H4 (cell line): ENCODE measurements around the gene NOL3. TPM values are rescaled to one million over a fixed set of nuclear protein-coding genes. Genes with fewer than 3 reads are reported as not detected.

ENCODE experiments used
- DNase-seq: peaks from one replicate; pipeline ENCODE4 v3.0.0-alpha.2; 2015; ENCODE audit warnings: low spot score
- total RNA-seq: library from RNA; depleted of rRNA; stranded (reverse); fragments of >200 nt; shearing (Covaris generic); gene quantifications from 2 replicates; pipeline ENCODE4 v1.2.3, GENCODE V29; 2014; rRNA removed

Gene NOL3
- total RNA-seq, 1 experiment from 2014 or later: 39.4 TPM

DNA sequence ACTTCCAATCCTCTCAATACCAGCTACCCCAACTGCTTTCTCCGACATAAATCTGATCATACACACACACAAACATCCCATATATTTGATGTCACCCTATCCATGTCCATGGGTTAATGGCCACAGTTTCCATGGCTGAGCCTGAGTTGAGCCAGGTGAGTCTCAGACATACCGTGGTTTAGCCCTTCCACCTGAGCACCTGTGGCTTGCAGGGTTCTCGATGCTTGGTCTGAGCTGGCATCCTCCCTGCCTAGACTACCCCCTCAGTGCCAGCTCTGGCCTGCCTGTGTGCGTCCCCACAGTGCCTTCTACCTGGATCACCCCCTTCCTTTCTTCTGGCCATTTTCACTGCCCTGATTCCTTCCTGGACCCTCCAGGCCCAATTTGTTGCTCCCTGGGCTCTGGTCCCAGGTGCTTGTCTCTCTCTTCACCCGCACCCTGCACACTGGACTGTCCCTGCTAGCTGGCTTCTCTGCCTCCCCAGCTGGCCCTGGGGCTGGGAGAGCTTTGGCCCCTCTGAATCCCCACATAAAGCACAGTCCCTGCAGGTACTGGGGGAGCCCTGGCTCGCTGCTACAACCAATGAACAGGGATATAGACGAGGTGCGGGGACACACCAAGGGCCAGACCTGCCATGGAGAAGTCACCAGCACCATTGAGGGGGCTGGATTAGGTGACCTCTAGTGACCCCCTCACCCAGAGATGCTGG, 35.9 kb downstream of the NOL3 start:
- DNase-seq: no peak

DNA sequence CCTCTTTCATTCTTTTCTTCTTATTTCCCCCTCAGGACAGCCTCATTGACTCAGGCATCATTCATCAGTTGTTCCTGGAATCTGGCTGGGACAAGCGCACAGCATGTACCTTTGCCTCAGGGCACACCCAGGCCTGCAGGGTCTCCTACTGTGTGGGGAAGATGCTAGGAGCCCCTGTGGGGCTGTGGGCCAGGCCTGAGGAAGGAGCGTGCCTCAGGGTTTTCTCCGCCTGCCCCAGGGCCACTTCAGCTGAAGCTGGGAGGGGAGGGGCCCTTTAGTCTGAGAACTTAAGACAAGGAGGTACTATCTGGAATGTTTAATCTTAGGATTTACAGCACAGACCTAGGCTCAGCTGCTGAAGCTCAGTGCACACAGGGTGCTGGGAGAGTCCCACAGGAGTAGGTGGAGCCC, 36.5 kb downstream of the NOL3 start:
- no peak for DNase-seq

DNA sequence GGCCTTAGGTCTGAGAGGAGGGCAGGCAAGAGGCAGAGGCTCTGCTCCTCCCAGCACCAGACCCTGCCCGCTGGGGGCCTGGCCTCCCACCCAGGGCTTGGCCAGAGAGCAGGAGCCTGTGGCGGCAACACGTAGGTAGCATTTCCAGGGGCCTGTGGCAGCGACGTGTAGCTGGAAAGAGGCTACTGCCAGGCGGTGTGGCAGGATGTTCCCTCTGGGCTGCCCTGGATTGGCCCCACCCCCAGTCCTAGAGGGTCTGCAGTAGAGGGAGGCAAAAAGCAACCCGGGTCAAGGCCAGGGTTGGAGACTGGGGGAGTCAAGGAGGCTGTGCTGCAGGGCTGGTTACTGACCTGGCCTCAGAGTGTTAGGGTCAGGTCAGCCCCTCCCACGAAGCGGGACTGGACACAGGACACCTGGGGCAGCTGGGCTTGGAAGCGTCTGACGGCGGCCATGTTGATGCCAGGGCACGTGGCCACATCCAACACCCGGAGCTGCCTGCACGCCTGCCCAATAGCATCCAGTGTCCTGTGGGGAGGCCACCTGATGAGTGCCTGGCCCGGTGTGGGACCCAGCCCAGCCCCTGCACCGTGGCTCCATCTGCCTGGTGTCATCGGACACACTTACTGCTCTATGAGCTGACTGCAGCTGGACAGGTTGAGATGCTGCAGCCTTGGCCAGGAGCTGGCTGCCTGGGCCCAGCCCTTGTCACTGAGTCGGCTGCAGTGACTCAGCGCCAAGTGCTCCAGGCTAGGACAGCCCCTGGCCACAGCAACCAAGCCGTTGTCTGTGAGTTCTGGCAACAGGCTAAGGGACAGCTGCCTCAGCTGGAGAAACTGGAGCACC, 37.1 kb downstream of the NOL3 start:
- DNase-seq: peak; percentile 43

- no peak for DNase-seq
Observed at GRCh38 chr16:67208154-67208896, 38.0 kb downstream of the NOL3 start.

DNA sequence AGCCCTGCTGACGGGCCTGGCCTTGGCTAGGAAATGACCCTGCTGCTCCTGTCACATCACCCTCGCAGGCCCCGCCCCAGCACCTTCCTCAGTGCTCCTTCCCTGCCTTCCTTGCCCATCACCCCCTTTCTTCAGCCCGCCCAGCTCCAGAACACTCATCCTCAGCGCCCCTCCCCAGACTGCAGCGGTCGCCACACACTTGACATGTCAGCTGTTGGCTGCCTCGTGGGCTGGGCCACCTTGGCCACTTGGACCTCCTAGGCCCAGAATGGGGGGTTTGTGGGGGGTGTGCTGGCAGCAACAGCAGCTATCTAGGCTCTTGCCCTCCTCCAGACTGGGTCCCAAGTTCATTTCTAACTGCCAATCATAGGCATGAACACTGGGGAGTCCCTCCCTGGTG, 39.2 kb downstream of the NOL3 start:
- DNase-seq: no peak

DNA sequence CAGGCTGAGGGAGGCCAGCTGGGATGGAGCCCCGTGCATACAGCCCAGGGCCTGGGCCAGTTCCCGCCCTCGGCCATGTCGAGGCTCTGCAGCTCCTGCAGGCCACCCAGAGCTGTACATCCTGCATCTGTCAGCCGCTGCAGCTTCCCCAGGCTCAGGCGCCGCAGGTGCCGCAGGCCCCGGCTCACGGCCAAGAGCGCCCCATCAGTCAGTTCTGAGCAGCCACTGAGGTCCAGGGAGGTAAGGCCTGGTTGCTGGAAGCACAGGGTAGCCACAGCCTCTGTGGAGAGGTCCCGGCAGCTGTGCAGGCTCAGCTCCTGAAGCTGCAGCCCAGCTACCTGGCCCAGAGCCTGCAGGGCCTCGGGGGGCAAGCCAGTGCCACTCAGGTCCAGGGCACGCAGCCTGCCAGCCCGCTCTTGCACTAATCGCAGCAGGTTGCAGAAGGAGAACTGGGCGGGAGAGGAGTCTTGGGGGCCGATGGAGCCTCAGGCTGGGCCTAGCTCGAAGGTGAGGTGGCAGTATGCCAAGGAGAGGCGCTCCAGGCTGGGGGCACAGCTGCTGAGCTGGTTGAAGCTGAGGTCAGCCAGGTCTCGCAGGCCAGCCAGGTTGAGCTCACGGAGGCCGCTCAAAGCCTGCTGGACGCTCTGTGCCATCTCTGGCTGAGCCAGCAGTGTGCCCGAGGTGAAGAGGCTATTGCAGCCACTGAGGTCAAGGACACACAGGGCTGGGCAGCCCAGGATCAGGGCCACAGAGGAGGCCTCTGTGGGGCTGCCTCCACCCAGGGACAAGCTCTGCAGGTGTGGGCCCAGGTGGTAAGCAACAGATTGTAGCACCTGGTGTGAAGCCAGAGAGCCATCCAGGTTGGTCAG, 40.0 kb downstream of the NOL3 start:
- no peak for DNase-seq

DNA sequence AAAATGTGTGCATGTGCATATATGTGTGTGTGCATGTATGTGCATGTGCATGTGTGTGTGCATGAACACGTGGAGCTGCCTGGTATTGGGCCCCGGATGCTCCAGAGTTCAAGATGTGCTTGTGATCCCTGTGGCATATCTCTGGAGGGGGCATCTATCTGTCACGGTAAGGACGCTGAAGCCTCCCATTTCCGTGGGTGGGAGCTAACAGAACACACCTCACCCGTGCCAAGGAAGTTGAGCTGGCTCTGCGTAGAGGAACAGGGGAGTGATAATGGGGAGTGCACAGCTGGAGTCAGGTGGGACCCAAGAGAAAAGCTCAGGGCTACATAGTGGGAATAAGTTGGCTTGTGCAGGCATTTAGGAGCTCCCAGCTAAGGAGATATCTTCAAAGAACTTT, 41.3 kb downstream of the NOL3 start:
- no peak for DNase-seq

DNA sequence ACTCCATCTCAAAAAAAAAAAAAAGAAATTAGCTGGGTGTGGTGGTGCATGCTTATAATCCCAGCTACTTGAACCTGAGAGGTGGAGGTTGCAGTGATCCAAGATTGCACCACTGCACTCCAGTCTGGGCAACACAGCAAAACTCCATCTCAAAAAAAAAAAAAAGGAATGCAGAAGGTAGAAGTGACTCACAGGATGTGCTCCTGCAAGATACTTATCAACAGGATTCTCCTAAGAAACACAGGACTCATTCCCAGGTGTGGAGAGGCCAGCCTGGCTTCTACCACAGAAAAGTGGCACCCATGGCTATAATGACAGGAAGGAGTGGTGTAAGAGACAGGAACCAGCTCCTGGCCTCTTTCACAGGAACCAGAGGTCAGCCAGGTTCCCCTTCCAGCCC, 42.4 kb downstream of the NOL3 start:
- DNase-seq: no peak

- no peak for DNase-seq
Observed at GRCh38 chr16:67213197-67214019, 43.1 kb downstream of the NOL3 start.

- DNase-seq: no peak
Observed at GRCh38 chr16:67215706-67216105, 45.4 kb downstream of the NOL3 start.

DNA sequence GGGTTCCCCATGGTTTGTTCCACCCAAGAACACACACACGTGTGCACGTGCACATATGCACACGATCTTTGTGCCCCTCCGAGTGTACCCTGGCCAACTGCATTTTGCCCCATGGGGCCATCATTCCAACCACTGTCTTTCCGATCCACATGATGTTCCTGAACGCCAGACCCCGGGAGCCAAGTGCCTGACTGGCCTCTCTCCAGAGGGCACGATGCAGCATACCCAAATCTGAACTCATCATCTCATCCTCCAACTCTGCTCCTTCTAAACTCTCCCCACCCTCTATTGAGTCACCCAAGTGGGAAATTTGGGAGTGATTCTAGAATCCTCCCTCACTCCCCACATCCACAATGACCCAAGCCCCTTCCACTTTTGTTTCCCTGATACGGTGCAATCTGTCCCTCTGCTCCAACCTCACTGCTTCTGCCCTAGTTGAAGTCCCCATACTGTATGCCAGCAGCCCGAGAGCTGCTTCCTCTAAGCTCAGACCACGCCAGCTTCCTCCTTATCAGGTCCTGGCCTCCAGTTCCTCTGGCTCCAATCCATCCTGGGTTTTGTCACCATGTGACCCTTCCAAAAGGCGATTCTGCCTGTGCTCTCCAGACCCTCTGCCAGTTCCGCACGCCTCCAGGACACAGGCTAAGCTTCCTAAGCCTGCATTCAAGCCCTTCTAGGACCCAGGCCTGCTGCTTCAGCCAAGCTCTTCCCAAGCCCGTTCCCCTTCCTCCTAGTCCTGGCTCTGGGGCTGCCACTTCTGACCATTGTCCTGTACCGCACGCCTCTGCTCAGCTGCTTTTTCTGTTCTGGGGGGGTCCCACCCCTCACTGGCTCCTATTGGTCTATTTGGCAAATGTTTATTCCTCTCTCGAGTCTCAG, 46.5 kb downstream of the NOL3 start:
- no peak for DNase-seq

GRCh38 chr16:67223992-67224391, 53.7 kb downstream of the NOL3 start:
- no peak for DNase-seq

Other genes starting within 250 kb of the NOL3 start
- 0.12 TPM in 1 of 2 replicates, not detected in the other for gene RRAD, start 245.0 kb upstream of the NOL3 start, total RNA-seq
- 207 and 213 TPM in 2 replicates for gene CIAO2B, start 236.1 kb upstream of the NOL3 start, total RNA-seq
- gene CES2, start 235.0 kb upstream of the NOL3 start, total RNA-seq: 13.8 and 15.6 TPM in 2 replicates
- gene CES3, start 209.3 kb upstream of the NOL3 start, total RNA-seq: 0.68 and 1.2 TPM in 2 replicates
- gene CES4A, start 181.9 kb upstream of the NOL3 start, total RNA-seq: not detected in 2 replicates
- gene CBFB, start 141.4 kb upstream of the NOL3 start, total RNA-seq: 68.0 and 81.0 TPM in 2 replicates
- 13.8 and 14.8 TPM in 2 replicates for gene PHAF1, start 60.6 kb upstream of the NOL3 start, total RNA-seq
- 21.2 and 21.6 TPM in 2 replicates for gene B3GNT9, start 19.5 kb upstream of the NOL3 start, total RNA-seq
- 13.6 and 17.9 TPM in 2 replicates for gene TRADD, start 10.6 kb upstream of the NOL3 start, total RNA-seq
- 1.3 and 3.3 TPM in 2 replicates for gene FBXL8, start 10.6 kb upstream of the NOL3 start, total RNA-seq
- gene HSF4, start 5.8 kb upstream of the NOL3 start, total RNA-seq: 0.50 TPM in 1 of 2 replicates, not detected in the other
- 3.5 and 4.5 TPM in 2 replicates for gene MATCAP1, start 13.4 kb downstream of the NOL3 start, total RNA-seq
- not detected in 2 replicates for gene EXOC3L1, start 19.6 kb downstream of the NOL3 start, total RNA-seq
- gene E2F4, start 21.6 kb downstream of the NOL3 start, total RNA-seq: 78.4 and 80.7 TPM in 2 replicates
- gene ELMO3, start 28.6 kb downstream of the NOL3 start, total RNA-seq: 0.06 and 0.29 TPM in 2 replicates
- 31.1 and 38.4 TPM in 2 replicates for gene TMEM208, start 56.6 kb downstream of the NOL3 start, total RNA-seq
- gene FHOD1, start 76.9 kb downstream of the NOL3 start, total RNA-seq: 18.4 and 21.2 TPM in 2 replicates
- 0.81 and 1.4 TPM in 2 replicates for gene SLC9A5, start 78.4 kb downstream of the NOL3 start, total RNA-seq
- 2.4 and 6.7 TPM in 2 replicates for gene PLEKHG4, start 109.0 kb downstream of the NOL3 start, total RNA-seq
- gene KCTD19, start 156.2 kb downstream of the NOL3 start, total RNA-seq: not detected in 2 replicates
- gene LRRC36, start 156.3 kb downstream of the NOL3 start, total RNA-seq: 0.79 TPM in 1 of 2 replicates, not detected in the other
- not detected in 2 replicates for gene TPPP3, start 223.0 kb downstream of the NOL3 start, total RNA-seq
- gene ZDHHC1, start 245.9 kb downstream of the NOL3 start, total RNA-seq: 3.0 and 3.2 TPM in 2 replicates